Neural cell (in vitro differentiated cells): ENCODE measurements around the gene HEXIM2.

Experiments
- CTCF ChIP-seq: fragments of 450-650 bp; IDR thresholded peaks from 2 replicates; pipeline ENCODE4 v1.5.1; 2014; ENCODE audit warnings: antibody characterized with exemption, mild to moderate bottlenecking, moderate library complexity; ENCODE audit not compliant: poor library complexity, severe bottlenecking
- EP300 ChIP-seq: fragments of 450-650 bp; conservative IDR thresholded peaks from 2 replicates; pipeline ENCODE4 v1.6.1; 2014; ENCODE audit warnings: antibody characterized with exemption, mild to moderate bottlenecking, moderate library complexity; ENCODE audit not compliant: poor library complexity, severe bottlenecking
- POLR2AphosphoS5 ChIP-seq: IDR thresholded peaks from 2 replicates; pipeline ENCODE4 v1.6.1; 2012

- TF ChIP-seq CTCF (no peak), EP300 (no peak), POLR2AphosphoS5 (no peak)
These were observed 33.7 kb downstream of the HEXIM2 start for GRCh38 chr17:45195424-45195823.
